NCI-H1092 (cell line): ENCODE data around the gene OR6K6.

Experiments
- DNase-seq: peaks from one replicate; lab custom pipeline; 2025; lab: John Stamatoyannopoulos, UW

OR6K6 gene

DNA sequence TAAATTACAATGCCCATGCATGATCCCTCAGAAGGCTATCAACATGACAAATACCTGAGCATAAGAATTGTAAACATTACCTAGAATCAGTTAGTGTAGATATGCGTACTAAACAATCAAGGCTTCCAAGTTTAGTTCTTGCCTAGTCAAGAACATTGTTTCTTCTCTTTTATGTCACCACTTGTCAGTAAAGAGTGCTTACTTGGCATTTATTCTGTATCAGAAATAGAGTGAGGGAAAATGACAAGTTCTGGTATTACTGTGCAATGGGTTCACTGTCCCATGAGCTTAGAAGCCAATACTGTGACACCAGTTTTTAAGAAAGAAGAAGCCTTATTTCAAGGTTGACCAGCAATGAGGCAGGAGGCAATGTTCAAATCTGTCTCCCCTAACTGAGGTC lies 49.2 kb downstream of the OR6K6 start:
- no peak for DNase-seq
